Stomach (tissue), 4 donors: Measurements from ENCODE around the gene TLNRD1.
A peak's percentile ranks its signal among the peaks of the same experiment; 100 is the strongest.

Source experiments
- CTCF ChIP-seq, 7 experiments: fragments of 450-650 bp in 4 of 7; fragments of 200-600 bp in 3 of 7; sonication (generic) in 3 of 7; IDR thresholded peaks; one replicate each; pipeline ENCODE4 v1.5.1; 2016 to 2019; ENCODE audit warnings: antibody characterized with exemption in 7 of 7, control low read depth in 2 of 7, mild to moderate bottlenecking in 1 of 7
- POLR2AphosphoS5 ChIP-seq, 3 donors: sonication (generic); formaldehyde crosslinking; IDR thresholded peaks; one replicate each; pipeline ENCODE4 v1.6.1; 2016; ENCODE audit warnings: antibody characterized with exemption in 3 of 3

- TF ChIP-seq CTCF (IDR thresholded peaks at IDR 0.05), result no peak
- peak in 2 of 3 donors; percentile 68 to 78 for TF ChIP-seq POLR2AphosphoS5 (IDR thresholded peaks at IDR 0.05)
These were observed 1.1 kb upstream of the TLNRD1 start for GRCh38 chr15:80999623-81000036.
